Neuronal stem cell (in vitro differentiated cells): ENCODE results near the gene FNDC11.
A peak's percentile ranks its signal among the peaks of the same experiment; 100 is the strongest.

Experiments used
- DNase-seq: peaks from one replicate; pipeline ENCODE4 v3.0.0-alpha.2; 2013; ENCODE audit warnings: low spot score
- H2AFZ ChIP-seq: one replicate; pipeline ENCODE4 v1.6.1; 2013; ENCODE audit warnings: mild to moderate bottlenecking, low read length, inconsistent platforms
- H2AK5ac ChIP-seq: 2 replicates; pipeline ENCODE4 v1.6.1; 2013; ENCODE audit warnings: low read depth, mild to moderate bottlenecking, inconsistent platforms, low read length, moderate library complexity, mixed read lengths
- H2BK120ac ChIP-seq: 2 replicates; pipeline ENCODE4 v1.6.1; 2013; ENCODE audit warnings: low read depth, mild to moderate bottlenecking, inconsistent platforms, low read length, moderate library complexity, mixed read lengths
- H2BK12ac ChIP-seq: one replicate; pipeline ENCODE4 v1.6.1; 2013; ENCODE audit warnings: low read length, inconsistent platforms
- H2BK15ac ChIP-seq: 2 replicates; pipeline ENCODE4 v1.6.1; 2013; ENCODE audit warnings: mild to moderate bottlenecking, low read length, inconsistent platforms, mixed read lengths
- H2BK5ac ChIP-seq: one replicate; pipeline ENCODE4 v1.6.1; 2013; ENCODE audit warnings: inconsistent platforms, mild to moderate bottlenecking, low read length, moderate library complexity
- H3K14ac ChIP-seq: one replicate; pipeline ENCODE4 v1.6.1; 2013; ENCODE audit warnings: low read length, inconsistent platforms
- H3K18ac ChIP-seq: 2 replicates; pipeline ENCODE4 v1.6.1; 2013; ENCODE audit warnings: low read length, inconsistent platforms
- H3K23ac ChIP-seq: 2 replicates; pipeline ENCODE4 v1.6.1; 2013; ENCODE audit warnings: low read depth, mild to moderate bottlenecking, mixed read lengths, low read length, inconsistent platforms; ENCODE audit not compliant: poor library complexity
- H3K27ac ChIP-seq: replicated peaks from 3 replicates; pipeline ENCODE4 v1.5.1; 2013; ENCODE audit warnings: low read length, inconsistent platforms
- H3K27me3 ChIP-seq, 3 experiments: 2 replicates each; pipeline ENCODE4 v1.6.1; 2013; ENCODE audit warnings: low read length in 3 of 3, mild to moderate bottlenecking in 2 of 3, inconsistent platforms in 1 of 3, low read depth in 1 of 3, mixed read lengths in 1 of 3, moderate library complexity in 1 of 3; ENCODE audit not compliant: control insufficient read depth in 3 of 3, insufficient read depth in 3 of 3
- H3K36me3 ChIP-seq, 2 donors: replicated peaks in 1 of 2; 2 replicates each; pipeline ENCODE4 v1.6.1; 2013; ENCODE audit warnings: low read length in 2 of 2; ENCODE audit not compliant: control insufficient read depth in 2 of 2, insufficient read depth in 2 of 2
- H3K4ac ChIP-seq: 2 replicates; pipeline ENCODE4 v1.6.1; 2013; ENCODE audit warnings: inconsistent platforms, mild to moderate bottlenecking, low read length, moderate library complexity
- H3K4me1 ChIP-seq, 2 donors: 1 replicate in 1 of 2; 2 replicates in 1 of 2; pipeline ENCODE4 v1.6.1; 2013; ENCODE audit warnings: low read length in 2 of 2, low read depth in 1 of 2; ENCODE audit not compliant: control insufficient read depth in 2 of 2, insufficient read depth in 1 of 2
- H3K4me2 ChIP-seq: one replicate; pipeline ENCODE4 v1.6.1; 2013; ENCODE audit warnings: mild to moderate bottlenecking, low read length, inconsistent platforms; ENCODE audit not compliant: insufficient read depth, poor library complexity, severe bottlenecking
- H3K4me3 ChIP-seq, 2 donors: 2 replicates each; pipeline ENCODE4 v1.5.1; 2013; ENCODE audit warnings: low read length in 2 of 2, mild to moderate bottlenecking in 2 of 2, inconsistent platforms in 1 of 2, moderate library complexity in 1 of 2
- H3K79me1 ChIP-seq: one replicate; pipeline ENCODE4 v1.6.1; 2013; ENCODE audit warnings: low read depth, mild to moderate bottlenecking, inconsistent platforms, low read length, moderate library complexity
- H3K9ac ChIP-seq: one replicate; pipeline ENCODE4 v1.6.1; 2013; ENCODE audit warnings: mild to moderate bottlenecking, low read depth, low read length, inconsistent platforms; ENCODE audit not compliant: poor library complexity
- H3K9me3 ChIP-seq, 2 donors: replicated peaks in 1 of 2; 2 replicates each; pipeline versions ENCODE3 to v1.6.1; 2013; ENCODE audit warnings: low read length in 2 of 2, mild to moderate bottlenecking in 2 of 2, inconsistent platforms in 1 of 2, low read depth in 1 of 2, mixed read lengths in 1 of 2, moderate library complexity in 1 of 2; ENCODE audit not compliant: control insufficient read depth in 2 of 2, insufficient read depth in 1 of 2
- H4K8ac ChIP-seq: one replicate; pipeline ENCODE4 v1.6.1; 2013; ENCODE audit warnings: low read depth, mild to moderate bottlenecking, inconsistent platforms, low read length, moderate library complexity
- H4K91ac ChIP-seq: one replicate; pipeline ENCODE4 v1.6.1; 2013; ENCODE audit warnings: low read length, low read depth, mild to moderate bottlenecking, inconsistent platforms; ENCODE audit not compliant: poor library complexity
- WGBS, 2 donors: extraction: QIAGEN DNeasy Blood & Tissue Kit; methylation state at CpG; one replicate each; pipeline ENCODE4 v1.1.7; 2013; ENCODE audit warnings: missing lambda C conversion rate in 2 of 2, mixed read lengths in 1 of 2; ENCODE audit not compliant: insufficient read length in 2 of 2, insufficient replicate concordance in 1 of 2; ENCODE audit errors: extremely low coverage in 2 of 2; 5-methylcytosine and 5-hydroxymethylcytosine counted together

Gene FNDC11

GRCh38 chr20:63556873-63557478, 3.0 kb downstream of the FNDC11 start:
- peak overlapping the region; percentile 93 for H3K18ac ChIP-seq

GRCh38 chr20:63557481-63557891, 3.5 kb downstream of the FNDC11 start:
- H3K27me3 ChIP-seq = no peaks in the 10 kb centered on the region
- H3K36me3 ChIP-seq = no peaks in the 10 kb centered on the region
- no peak overlapping the region for H3K4me3 ChIP-seq
- WGBS, 2 donors = no CpG with 5 or more reads among the region's 19 CpGs
- peak overlapping the region; percentile 72 for H2BK120ac ChIP-seq
- no peak overlapping the region for H4K91ac ChIP-seq
- H3K23ac ChIP-seq = peak overlapping the region; percentile 80
- DNase-seq = no peak
- H3K27ac ChIP-seq = no peak overlapping the region
- peak overlapping the region; percentile 97 for H3K14ac ChIP-seq
- peak overlapping the region; percentile 93 for H3K18ac ChIP-seq
- peak overlapping the region; percentile 26 for H2BK15ac ChIP-seq
- H3K79me1 ChIP-seq = peaks cover 2% of the 10 kb centered on the region
- H2AK5ac ChIP-seq = peak overlapping the region; percentile 97
- peak overlapping the region; percentile 70 for H3K9ac ChIP-seq
- H3K4me1 ChIP-seq = peaks cover 15 to 18% of the 10 kb centered on the region in 2 donors
- peak overlapping the region; percentile 73 for H2BK12ac ChIP-seq
- no peak overlapping the region for H3K4me2 ChIP-seq
- H2BK5ac ChIP-seq = peak overlapping the region; percentile 53
- peak overlapping the region; percentile 84 for H3K4ac ChIP-seq
- H4K8ac ChIP-seq = peak overlapping the region; percentile 65
- H3K9me3 ChIP-seq = no peaks in the 10 kb centered on the region
- no peak overlapping the region for H2AFZ ChIP-seq

More at GRCh38 chr20:63556873-63557478, 3.0 kb downstream of the FNDC11 start:
- peak overlapping the region; percentile 26 for H2BK15ac ChIP-seq
- H2BK120ac ChIP-seq = peak overlapping the region; percentile 72
- peak overlapping the region; percentile 65 for H4K8ac ChIP-seq
- WGBS, 2 donors = no CpG with 5 or more reads among the region's 23 CpGs
- no peaks in the 10 kb centered on the region for H3K9me3 ChIP-seq
- peak; percentile 33 for DNase-seq
- no peaks in the 10 kb centered on the region for H3K36me3 ChIP-seq
- H3K4ac ChIP-seq = peak overlapping the region; percentile 84
- H3K27ac ChIP-seq = no peak overlapping the region
- peak overlapping the region; percentile 97 for H2AK5ac ChIP-seq
- peak overlapping the region; percentile 11 for H3K4me2 ChIP-seq
- H3K4me3 ChIP-seq = no peak overlapping the region
- H4K91ac ChIP-seq = no peak overlapping the region
- peak overlapping the region; percentile 80 for H3K23ac ChIP-seq
- H3K4me1 ChIP-seq = peaks cover 15 to 18% of the 10 kb centered on the region in 2 donors
- H3K9ac ChIP-seq = peak overlapping the region; percentile 70
- peak overlapping the region; percentile 97 for H3K14ac ChIP-seq
- H2BK5ac ChIP-seq = peak overlapping the region; percentile 53
- H2AFZ ChIP-seq = no peak overlapping the region
- H2BK12ac ChIP-seq = no peak overlapping the region
- H3K79me1 ChIP-seq = peaks cover 2% of the 10 kb centered on the region
- no peaks in the 10 kb centered on the region for H3K27me3 ChIP-seq

GRCh38 chr20:63558804-63559484, 5.0 kb downstream of the FNDC11 start:
- Histone ChIP-seq H2AK5ac (no peak overlapping the region), H3K27me3 (no peaks in the 10 kb centered on the region), H3K4me1 (peaks cover 15 to 18% of the 10 kb centered on the region in 2 donors), H3K4ac (no peak overlapping the region), H3K36me3 (no peaks in the 10 kb centered on the region), H4K91ac (no peak overlapping the region), H2BK5ac (no peak overlapping the region), H2AFZ (no peak overlapping the region), H3K27ac (no peak overlapping the region), H3K9ac (no peak overlapping the region), H2BK15ac (no peak overlapping the region), H3K18ac (no peak overlapping the region), H3K4me3 (no peak overlapping the region), H2BK120ac (no peak overlapping the region), H3K14ac (no peak overlapping the region), H3K79me1 (peaks cover 2% of the 10 kb centered on the region), H3K4me2 (no peak overlapping the region), H3K23ac (no peak overlapping the region), H4K8ac (peak overlapping the region; percentile 65), H3K9me3 (no peaks in the 10 kb centered on the region), H2BK12ac (peak overlapping the region; percentile 58)
- no CpG with 5 or more reads among the region's 14 CpGs for WGBS, 2 donors
- DNase-seq = no peak
